ENCODE data around the gene PTOV1.
A peak's percentile ranks its signal among the peaks of the same experiment; 100 is the strongest.

PTOV1 gene

DNA sequence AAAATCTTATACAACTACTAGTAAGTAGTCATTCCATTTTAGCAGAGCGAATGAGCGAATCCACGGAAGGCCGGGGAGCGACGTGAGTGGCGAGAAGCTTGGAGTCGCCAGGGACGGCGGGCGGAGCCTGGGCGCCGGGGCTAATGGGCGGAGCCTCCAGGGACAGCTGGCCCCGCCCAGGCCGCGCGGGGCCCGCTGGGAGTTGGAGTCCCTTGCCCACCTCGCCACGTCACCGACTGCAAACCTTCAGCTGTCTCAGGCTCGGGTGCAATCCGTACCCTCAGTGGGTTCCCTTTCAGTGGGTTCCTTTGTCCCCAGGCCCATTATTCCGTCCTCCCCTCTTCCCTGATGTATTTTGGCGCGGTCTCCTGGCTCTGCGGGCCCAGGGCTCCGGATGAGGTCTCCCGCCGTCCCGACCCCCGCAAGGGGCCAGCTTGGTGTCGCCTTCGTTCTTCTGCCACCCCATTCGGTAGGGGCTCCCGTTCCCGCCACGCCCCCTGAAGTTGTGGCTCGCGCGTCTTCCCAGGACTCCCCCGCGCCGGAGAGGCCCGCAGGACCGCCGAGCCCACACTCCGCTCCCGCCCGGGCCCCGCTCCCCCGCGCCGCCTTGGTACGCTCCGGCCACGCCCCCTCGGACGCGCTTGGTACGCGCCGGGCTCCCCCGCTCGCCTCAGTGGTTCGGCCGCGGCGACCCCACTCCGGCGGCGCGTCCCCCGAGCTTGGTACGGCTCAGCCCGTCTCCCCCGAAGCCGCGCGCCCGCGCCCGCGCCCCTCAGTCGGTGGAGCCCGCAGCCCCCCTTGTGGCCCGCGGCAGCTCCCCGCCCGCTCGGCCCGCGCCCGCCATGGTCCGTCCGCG is at the start of gene PTOV1:
TSS of gene PTOV1 (plus strand) at position 673 of the 856 bp plus-strand sequence.
- DNase-seq, result peak; percentile 89

- DNase-seq, result no peak
Observed at GRCh38 chr19:49801401-49801888, 49.5 kb upstream of the PTOV1 start.

DNA sequence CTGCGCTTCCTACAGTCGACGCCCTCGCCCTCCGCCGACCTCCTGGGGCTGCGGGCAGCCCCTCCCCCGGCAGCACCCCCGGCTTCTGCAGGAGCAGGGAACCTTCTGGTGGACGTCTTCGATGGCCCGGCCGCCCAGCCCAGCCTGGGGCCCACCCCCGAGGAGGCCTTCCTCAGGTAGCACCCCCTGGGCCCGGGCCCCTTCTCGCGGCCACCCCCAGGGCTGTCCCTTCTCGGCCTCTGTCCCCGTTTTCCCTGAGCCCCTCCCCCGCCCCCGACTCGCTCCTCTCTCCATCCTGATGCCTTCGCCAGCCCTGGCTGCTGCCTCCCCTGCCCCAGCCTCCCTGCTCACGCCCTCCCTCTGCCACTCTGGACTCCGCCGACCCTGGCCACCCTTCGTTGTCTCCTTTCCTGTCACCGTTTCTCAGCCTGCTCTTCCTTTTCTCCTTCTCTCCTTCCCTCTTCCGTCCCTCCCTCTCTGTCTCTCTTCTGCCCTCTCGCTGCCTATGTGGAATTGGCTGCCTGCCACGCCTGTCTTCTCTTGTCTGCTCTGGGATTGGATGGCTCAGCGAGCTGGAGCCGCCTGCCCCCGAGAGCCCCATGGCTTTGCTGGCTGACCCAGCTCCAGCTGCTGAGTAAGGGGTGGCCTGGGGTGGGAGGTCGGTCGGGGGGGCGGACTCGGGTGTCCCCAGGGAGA is 48.8 kb upstream of the PTOV1 start:
- no peak for DNase-seq

- DNase-seq, result no peak
Observed at GRCh38 chr19:49802836-49803528, 48.0 kb upstream of the PTOV1 start.

DNA sequence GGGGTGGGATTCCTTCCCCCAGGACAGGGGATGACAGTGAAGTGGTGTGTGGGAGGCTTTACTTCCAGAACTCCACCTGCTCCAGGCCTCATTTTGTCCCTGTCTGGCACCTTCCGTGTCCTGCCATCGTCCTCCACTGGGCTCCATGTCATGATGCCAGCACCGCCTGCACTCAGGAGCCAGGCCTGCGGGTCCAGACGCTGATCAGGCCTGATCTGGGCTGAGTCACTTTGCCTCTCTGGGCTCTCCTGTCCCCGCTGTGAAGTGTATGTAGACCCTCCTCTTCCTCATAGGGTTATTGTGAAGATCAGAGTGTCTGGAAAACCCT is 47.5 kb upstream of the PTOV1 start:
- no peak for DNase-seq

DNA sequence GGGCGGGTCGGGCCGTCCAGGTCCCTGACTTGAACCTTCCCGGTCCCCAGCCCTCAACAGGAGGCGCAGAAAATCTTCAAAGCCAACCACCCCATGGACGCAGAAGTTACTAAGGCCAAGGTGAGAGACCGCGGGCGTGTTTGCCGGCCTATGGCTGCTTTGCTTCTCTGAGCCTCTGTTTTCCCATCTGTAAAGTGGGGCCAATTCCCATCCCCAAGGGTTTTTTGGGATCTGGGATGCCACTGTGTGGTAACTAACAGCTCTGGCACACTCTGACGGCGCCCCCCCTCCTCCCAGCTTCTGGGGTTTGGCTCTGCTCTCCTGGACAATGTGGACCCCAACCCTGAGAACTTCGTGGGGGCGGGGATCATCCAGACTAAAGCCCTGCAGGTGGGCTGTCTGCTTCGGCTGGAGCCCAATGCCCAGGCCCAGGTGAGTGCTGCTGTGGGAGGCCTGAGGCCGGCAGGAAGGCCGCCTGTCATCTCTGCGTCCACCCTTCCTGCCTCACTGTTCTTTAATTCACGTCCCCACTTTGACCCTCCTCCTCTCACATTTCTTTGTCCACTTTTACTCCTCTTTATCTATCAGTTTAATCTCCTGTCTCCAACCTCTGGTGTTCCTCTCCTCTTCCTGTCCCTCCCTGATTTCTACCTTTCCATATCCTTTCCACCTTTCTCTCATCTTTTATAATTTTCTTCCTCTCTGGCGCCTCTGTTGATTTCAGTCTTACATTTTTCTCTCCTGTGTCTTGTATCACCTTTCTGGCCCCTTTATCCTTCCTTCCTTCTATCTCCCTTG is 44.9 kb upstream of the PTOV1 start:
- no peak for DNase-seq

- no peak for DNase-seq
Observed at GRCh38 chr19:49806620-49806959, 44.4 kb upstream of the PTOV1 start.

DNA sequence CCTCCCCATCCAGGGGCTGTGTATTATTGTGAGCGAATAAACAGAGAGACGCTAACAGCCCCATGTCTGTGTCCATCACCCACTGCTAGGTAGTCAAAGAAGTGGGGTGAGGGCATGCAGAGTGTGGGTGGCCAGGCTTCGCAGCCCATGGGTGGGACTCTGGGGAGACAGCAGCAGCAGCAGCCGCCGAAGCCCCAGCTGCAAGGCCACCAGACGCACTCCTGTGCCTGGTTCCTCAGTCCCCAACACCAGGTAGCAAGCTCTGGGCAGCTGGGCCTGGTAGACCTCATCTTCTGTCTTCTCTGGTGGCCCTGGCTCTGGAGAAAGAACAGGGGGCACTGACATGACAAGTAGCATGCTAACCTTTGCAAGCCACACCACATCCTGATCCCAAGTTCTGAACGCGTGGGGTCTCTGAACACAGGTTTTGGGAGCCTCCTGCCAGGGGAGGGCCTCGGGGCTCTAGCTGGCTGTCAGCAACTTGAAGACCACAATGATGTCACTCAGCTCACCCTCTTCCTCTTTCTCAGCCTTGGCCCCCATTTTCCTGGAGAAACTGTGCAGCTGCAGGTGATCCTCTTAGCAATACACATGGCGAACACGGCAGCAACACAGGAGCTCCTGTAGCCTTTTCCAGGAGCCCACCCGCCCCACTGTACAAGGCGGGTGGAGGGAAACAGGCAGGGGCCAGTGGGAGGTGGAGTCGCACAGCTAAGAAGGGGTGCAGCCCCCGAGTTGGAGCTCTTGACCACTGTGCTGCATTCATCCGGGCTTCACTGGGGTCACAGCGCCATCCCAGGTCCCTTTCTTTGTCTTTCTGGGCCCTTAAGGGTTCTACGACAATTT is 43.7 kb upstream of the PTOV1 start:
- DNase-seq, result no peak

DNA sequence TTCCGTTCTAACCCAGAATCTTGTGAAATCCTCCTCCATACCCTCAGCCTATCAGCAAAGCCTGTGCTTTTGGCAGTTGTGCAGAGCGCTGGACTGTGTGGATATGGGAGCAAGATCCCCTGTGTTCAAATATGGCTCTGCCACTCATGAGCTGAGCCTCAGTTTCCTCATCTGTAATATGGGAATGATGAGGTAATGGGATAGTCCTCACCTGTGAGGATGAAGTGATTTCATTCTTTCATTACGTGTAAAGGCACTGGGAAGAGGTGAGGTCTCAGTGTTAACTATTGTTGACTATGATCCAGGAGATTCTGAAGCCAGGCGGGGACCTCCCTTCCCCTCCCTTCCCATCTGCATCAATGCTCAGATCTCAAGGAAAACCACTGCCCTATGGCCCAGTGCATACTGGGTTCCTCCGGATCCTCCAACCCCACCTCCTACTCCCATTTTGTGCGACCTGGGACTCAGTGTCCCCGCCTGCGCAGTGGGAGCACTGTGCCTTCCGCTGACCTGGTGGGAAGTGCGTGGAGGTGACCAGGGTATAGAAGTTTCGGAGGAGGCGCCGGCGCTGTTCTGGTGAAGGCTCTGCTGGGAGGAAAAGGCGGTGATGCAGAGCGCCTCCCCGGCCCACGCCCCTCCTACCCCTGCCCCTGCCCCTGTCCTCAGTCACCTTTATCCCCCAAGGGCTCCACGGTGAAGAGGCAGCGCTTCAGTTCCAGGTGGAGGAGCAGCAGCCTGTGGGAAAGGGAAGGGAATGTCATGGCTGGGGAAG is 42.9 kb upstream of the PTOV1 start:
- DNase-seq, result no peak

- peak; percentile 40 for DNase-seq
Observed at GRCh38 chr19:49808711-49809159, 42.2 kb upstream of the PTOV1 start.

DNA sequence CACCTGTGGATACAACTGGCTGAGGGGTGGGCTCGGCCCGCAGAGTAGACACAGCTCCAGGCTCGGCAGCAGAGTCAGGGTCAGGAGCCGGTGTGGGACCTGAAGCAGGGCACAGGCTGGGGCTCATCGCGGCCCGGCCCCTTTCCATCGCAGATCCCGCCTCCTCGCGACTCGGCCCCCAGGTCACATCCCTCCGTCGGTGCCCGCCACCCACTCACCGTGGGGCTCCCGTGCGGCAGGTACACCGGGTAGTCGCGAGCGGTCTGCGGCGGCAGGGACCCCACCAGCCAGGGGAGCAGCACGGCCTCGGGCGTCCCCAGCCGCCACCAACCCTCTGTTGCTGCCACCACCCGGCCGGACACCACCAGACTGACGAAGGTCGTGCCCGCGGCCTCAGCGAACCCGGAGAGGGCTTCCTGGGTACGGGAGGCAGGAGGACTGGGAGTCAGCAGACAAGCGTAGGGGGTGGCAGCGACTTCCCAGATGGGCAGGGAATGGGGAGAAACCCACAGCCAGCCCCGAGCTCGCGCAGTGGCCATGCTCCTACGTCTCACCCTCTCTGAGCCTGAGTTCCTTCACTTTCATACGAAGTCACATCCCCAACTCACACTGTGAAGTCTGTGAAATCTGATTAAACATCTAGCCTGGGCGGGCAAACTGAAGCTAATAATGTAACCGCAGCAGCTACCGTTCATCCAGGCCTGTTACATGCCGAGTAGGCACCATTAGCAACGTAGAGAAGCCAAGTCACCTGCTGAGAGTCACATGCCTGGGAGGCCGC is 41.6 kb upstream of the PTOV1 start:
- peak; percentile 33 for DNase-seq

DNA sequence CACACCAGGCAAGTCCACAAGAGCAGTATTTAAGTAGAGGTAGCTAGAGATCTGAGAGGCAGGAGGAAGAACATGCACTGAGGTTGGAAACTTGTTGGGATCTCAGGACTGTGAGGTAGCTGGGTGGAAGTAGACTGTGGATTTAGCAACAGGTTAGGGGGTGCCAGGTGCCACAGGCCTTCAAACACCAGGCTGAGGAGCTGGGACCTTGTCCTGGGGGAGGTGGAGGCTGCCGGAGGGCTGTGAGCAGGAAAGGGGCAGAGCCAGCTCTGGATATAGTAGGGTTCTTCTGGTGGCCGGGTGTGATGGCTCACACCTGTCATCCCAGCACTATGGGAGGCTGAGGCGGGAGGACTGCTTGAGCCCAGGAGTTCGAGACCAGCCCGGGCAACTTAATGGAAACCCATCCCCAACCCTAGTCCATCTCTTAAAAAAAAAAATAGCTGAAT is 41.0 kb upstream of the PTOV1 start:
- no peak for DNase-seq

GRCh38 chr19:49811328-49811727 is 39.6 kb upstream of the PTOV1 start:
- DNase-seq, result no peak

DNA sequence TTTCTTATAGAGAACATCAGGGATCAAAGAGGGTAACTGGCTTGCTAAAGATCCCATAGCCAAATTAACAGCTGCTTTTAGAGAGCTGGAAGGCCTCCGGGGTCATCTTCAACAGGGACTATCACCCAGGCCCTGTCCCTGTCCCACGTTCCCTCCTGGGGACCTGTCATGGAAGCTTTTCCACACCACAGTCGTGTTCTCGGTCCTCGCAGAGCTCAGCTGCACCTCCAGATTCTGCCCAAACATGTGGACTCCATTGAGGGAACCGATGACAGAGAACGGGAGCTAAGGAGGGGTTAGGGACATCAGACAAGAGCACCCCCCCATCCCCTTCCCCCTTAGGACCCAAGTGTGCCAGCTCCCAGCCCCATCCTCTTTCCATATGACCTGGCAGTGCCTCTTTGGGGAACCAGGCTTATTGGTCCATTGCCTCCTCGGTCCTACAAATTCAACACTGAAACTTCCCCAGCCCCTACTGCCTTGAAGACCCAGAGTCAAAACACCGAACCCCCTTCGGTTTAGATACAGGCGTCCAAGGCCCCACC is 38.4 kb upstream of the PTOV1 start:
- no peak for DNase-seq

GRCh38 chr19:49812997-49813861 is 37.7 kb upstream of the PTOV1 start, which contains the start of gene FUZ:
TSS of gene FUZ (minus strand) at chr19:49813292. CDS start at chr19:49813106, 186 bp downstream.
- peak; percentile 97 for DNase-seq

GRCh38 chr19:49814010-49814409 is 36.9 kb upstream of the PTOV1 start:
- no peak for DNase-seq

DNA sequence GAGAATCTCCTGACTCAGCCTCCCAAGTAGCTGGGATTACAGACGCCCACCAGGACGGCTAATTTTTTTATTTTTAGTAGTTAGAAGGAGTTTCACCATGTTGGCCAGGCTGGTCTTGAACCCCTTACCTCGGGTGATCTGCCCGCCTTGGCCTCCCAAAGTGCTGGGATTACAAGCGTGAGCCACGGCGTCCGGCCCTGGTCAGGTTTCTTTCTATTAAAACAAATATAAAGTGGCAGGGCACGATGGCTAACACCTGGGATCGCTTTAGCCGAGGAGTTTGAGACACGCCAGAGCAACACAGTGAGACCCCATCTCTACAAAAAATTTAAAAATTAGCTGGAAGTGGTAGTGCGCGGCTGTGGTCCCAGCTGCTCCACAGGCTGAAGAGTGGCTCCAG is 34.4 kb upstream of the PTOV1 start:
- no peak for DNase-seq

- peak; percentile 86 for DNase-seq
Observed at GRCh38 chr19:49817964-49818648, 32.9 kb upstream of the PTOV1 start, which contains the start of gene MED25. TSS of gene MED25 (plus strand) at chr19:49818289. CDS start at chr19:49818342, 53 bp downstream.

All from DMS79 (cell line).